ENCODE data around the gene HNRNPA1L2. TPM values are rescaled to one million over a fixed set of nuclear protein-coding genes. Genes with fewer than 3 reads are reported as not detected.

The HNRNPA1L2 gene
- total and polyA plus RNA-seq, 10 of the 15 experiments (the other 5 are each of a cell fraction or from before 2014, with no cell fraction given): 3.3 to 12.0 (median 7.8) TPM

DNA sequence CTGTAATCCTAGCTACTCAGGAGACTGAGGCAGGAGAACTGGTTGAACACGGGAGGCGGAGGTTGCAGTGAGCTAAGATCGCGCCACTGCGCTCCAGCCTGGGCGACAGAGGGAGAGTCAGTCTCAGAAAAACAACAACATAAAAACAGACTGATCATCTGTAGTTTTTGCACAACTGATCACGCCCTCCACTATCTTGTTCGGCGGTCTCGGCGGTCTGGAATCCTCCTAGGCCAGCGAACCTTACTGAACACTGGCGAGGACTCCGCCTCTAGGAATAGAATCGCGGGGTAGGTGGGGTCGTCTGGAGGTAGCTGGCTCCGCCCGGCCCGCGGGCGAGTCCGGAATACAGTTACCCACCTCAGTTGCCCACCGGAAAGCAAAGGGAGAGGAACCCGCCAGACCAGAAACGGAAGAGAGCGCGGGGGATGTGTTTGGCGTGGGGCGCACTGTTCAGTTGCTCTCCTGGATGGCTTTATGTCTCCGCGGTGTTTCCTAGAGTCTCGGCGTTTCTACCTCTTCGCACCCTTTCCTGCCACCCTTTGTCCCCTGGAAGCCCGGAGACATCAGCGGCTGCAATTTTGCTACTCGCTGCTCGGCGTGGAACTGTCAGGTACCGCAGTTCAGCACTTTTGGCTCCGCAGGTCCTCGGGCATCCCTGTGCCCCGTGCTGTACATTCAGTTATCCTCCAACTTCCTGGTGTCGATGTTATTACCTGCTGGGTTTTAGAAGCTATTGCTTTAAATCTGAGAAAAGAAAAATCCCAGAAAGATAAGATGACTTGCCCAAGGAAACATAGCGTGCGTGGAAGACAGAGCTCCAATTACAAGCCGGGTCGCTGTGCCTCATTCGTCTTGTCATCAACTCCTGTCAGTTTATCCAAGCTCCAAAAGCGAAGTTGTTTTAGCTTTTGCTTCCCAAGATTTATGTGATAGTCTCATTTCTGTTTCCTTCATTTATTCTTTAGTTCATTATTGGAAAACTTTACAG, 24.9 kb upstream of the HNRNPA1L2 start (continued):
- TF ChIP-seq, protein P1, sequence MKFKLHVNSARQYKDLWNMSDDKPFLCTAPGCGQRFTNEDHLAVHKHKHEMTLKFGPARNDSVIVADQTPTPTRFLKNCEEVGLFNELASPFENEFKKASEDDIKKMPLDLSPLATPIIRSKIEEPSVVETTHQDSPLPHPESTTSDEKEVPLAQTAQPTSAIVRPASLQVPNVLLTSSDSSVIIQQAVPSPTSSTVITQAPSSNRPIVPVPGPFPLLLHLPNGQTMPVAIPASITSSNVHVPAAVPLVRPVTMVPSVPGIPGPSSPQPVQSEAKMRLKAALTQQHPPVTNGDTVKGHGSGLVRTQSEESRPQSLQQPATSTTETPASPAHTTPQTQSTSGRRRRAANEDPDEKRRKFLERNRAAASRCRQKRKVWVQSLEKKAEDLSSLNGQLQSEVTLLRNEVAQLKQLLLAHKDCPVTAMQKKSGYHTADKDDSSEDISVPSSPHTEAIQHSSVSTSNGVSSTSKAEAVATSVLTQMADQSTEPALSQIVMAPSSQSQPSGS (IDR thresholded peaks at IDR 0.05; ENCODE audit: low read length): no peak; the same call in 1 of the 2 replicates
- TF ChIP-seq STAT1 (conservative IDR thresholded peaks at IDR 0.05) (peak; percentile 82; the same call in 1 of the 2 replicates), ZNF217 (IDR thresholded peaks at IDR 0.05) (no peak), BMI1 (IDR thresholded peaks at IDR 0.05; ENCODE audit: borderline replicate concordance) (no peak), ZNF24 (IDR thresholded peaks at IDR 0.05) (peak; percentile 61), TAF1 (IDR thresholded peaks at IDR 0.05; ENCODE audit: borderline replicate concordance, low read depth, low read length) (peak; percentile 77; the same call in 1 of the 2 replicates), RCOR1 (conservative IDR thresholded peaks at IDR 0.05; ENCODE audit: low read depth, low read length) (no peak), SUZ12 (IDR thresholded peaks at IDR 0.05; ENCODE audit: unreplicated experiment) (no peak), ZNF622 (IDR thresholded peaks at IDR 0.05) (no peak), SP1 (IDR thresholded peaks at IDR 0.05; ENCODE audit: low read depth, low read length) (peak; percentile 69), YBX1 (IDR thresholded peaks at IDR 0.05) (no peak), HCFC1 (IDR thresholded peaks at IDR 0.05; ENCODE audit: low read length) (peak; percentile 90), RB1 (IDR thresholded peaks at IDR 0.05; ENCODE audit: borderline replicate concordance) (peak; percentile 81; the same call in 1 of the 2 replicates), KAT2A (conservative IDR thresholded peaks at IDR 0.05; ENCODE audit: control insufficient read depth, low read depth, low read length) (no peak), SMARCA5 (IDR thresholded peaks at IDR 0.05) (peak; percentile 81), GATAD2B (conservative IDR thresholded peaks at IDR 0.05; ENCODE audit: low read depth) (0 out of 2 replicates have a peak, but pooled peaks have one; percentile 25)
- TF ChIP-seq, protein P2, sequence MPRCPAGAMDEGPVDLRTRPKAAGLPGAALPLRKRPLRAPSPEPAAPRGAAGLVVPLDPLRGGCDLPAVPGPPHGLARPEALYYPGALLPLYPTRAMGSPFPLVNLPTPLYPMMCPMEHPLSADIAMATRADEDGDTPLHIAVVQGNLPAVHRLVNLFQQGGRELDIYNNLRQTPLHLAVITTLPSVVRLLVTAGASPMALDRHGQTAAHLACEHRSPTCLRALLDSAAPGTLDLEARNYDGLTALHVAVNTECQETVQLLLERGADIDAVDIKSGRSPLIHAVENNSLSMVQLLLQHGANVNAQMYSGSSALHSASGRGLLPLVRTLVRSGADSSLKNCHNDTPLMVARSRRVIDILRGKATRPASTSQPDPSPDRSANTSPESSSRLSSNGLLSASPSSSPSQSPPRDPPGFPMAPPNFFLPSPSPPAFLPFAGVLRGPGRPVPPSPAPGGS (IDR thresholded peaks at IDR 0.05; ENCODE audit: borderline replicate concordance, insufficient read depth, low read depth, low read length, poor library complexity, severe bottlenecking): peak; percentile 39
- TF ChIP-seq, protein P3, sequence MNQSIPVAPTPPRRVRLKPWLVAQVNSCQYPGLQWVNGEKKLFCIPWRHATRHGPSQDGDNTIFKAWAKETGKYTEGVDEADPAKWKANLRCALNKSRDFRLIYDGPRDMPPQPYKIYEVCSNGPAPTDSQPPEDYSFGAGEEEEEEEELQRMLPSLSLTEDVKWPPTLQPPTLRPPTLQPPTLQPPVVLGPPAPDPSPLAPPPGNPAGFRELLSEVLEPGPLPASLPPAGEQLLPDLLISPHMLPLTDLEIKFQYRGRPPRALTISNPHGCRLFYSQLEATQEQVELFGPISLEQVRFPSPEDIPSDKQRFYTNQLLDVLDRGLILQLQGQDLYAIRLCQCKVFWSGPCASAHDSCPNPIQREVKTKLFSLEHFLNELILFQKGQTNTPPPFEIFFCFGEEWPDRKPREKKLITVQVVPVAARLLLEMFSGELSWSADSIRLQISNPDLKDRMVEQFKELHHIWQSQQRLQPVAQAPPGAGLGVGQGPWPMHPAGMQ (IDR thresholded peaks at IDR 0.05; ENCODE audit: borderline replicate concordance): no peak
- TF ChIP-seq, protein P4, sequence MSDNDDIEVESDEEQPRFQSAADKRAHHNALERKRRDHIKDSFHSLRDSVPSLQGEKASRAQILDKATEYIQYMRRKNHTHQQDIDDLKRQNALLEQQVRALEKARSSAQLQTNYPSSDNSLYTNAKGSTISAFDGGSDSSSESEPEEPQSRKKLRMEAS (IDR thresholded peaks at IDR 0.05; ENCODE audit: low read depth, low read length): peak; percentile 31; the same call in 1 of the 2 replicates
- TF ChIP-seq, protein P5, sequence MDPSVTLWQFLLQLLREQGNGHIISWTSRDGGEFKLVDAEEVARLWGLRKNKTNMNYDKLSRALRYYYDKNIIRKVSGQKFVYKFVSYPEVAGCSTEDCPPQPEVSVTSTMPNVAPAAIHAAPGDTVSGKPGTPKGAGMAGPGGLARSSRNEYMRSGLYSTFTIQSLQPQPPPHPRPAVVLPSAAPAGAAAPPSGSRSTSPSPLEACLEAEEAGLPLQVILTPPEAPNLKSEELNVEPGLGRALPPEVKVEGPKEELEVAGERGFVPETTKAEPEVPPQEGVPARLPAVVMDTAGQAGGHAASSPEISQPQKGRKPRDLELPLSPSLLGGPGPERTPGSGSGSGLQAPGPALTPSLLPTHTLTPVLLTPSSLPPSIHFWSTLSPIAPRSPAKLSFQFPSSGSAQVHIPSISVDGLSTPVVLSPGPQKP (IDR thresholded peaks at IDR 0.05; ENCODE audit: low read depth, low read length): peak; percentile 64

Data from GM12878 (cell line).